ENCODE measurements around the gene TFIP11. TPM values are rescaled to one million over a fixed set of nuclear protein-coding genes. Genes with fewer than 3 reads are reported as not detected.

TFIP11 gene
- total RNA-seq, 1 experiment from 2014 or later: 26.9 TPM

DNA sequence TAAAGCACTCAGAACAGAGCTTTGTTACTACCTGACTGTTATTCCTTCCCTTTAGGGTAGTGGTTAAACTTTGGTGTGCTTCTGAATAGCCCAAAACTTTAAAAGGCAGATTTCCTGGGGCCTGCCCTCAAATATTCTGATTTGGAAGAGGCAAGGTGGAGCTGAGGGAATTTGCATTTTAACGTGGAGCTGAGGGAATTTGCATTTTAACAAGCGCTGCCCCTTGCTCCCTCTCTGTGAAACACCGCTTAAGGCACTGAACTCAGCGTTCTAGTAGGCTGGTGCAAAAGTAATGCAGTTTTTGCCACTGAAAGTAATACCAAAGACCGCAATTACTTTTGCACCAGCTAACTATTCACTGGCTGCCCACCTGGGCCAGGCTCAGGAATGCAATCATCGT, 42.7 kb upstream of the TFIP11 start:
- H3K9me3 Mint-ChIP-seq: no peaks in the 10 kb centered on the region
- no peaks in the 10 kb centered on the region for H3K36me3 Mint-ChIP-seq
- H3K27ac Mint-ChIP-seq: peak overlapping the region; percentile 95
- CTCF ChIA-PET: interaction anchor here (0.6 to 1.4 kb wide), 6 partner anchors 9 to 118 kb away, joined by 3 to 9 read pairs (median 5); no protein-coding TSS in a partner anchor
- no peak for DNase-seq (ENCODE audit: low spot score)
- no peak overlapping the region for H3K4me3 Mint-ChIP-seq
- H3K27me3 Mint-ChIP-seq (ENCODE audit: low read depth): no peaks in the 10 kb centered on the region
- no peak for TF ChIP-seq CBFB (CRISPR knock-in tag; IDR thresholded peaks at IDR 0.05; ENCODE audit: low read depth)
- no peak for TF ChIP-seq SMAD3 (CRISPR knock-in tag; IDR thresholded peaks at IDR 0.05; ENCODE audit: borderline replicate concordance)
- TF ChIP-seq, protein P1, sequence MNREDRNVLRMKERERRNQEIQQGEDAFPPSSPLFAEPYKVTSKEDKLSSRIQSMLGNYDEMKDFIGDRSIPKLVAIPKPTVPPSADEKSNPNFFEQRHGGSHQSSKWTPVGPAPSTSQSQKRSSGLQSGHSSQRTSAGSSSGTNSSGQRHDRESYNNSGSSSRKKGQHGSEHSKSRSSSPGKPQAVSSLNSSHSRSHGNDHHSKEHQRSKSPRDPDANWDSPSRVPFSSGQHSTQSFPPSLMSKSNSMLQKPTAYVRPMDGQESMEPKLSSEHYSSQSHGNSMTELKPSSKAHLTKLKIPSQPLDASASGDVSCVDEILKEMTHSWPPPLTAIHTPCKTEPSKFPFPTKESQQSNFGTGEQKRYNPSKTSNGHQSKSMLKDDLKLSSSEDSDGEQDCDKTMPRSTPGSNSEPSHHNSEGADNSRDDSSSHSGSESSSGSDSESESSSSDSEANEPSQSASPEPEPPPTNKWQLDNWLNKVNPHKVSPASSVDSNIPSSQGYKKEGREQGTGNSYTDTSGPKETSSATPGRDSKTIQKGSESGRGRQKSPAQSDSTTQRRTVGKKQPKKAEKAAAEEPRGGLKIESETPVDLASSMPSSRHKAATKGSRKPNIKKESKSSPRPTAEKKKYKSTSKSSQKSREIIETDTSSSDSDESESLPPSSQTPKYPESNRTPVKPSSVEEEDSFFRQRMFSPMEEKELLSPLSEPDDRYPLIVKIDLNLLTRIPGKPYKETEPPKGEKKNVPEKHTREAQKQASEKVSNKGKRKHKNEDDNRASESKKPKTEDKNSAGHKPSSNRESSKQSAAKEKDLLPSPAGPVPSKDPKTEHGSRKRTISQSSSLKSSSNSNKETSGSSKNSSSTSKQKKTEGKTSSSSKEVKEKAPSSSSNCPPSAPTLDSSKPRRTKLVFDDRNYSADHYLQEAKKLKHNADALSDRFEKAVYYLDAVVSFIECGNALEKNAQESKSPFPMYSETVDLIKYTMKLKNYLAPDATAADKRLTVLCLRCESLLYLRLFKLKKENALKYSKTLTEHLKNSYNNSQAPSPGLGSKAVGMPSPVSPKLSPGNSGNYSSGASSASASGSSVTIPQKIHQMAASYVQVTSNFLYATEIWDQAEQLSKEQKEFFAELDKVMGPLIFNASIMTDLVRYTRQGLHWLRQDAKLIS (CRISPR knock-in tag; IDR thresholded peaks at IDR 0.05; ENCODE audit: borderline replicate concordance): no peak
- no peak for TF ChIP-seq ZNF423 (CRISPR knock-in tag; IDR thresholded peaks at IDR 0.05)
- TF ChIP-seq ZMAT4 (CRISPR knock-in tag; IDR thresholded peaks at IDR 0.05): no peak
- TF ChIP-seq ATF3 (CRISPR knock-in tag; conservative IDR thresholded peaks at IDR 0.05): no peak
- ATAC-seq: peak; percentile 78
- peaks cover 88% of the 10 kb centered on the region for H3K4me1 Mint-ChIP-seq
- POLR2A ChIA-PET: interaction anchor here (0.7 to 1.6 kb wide), 3 partner anchors 9 to 106 kb away, joined by 3 read pairs; no protein-coding TSS in a partner anchor

DNA sequence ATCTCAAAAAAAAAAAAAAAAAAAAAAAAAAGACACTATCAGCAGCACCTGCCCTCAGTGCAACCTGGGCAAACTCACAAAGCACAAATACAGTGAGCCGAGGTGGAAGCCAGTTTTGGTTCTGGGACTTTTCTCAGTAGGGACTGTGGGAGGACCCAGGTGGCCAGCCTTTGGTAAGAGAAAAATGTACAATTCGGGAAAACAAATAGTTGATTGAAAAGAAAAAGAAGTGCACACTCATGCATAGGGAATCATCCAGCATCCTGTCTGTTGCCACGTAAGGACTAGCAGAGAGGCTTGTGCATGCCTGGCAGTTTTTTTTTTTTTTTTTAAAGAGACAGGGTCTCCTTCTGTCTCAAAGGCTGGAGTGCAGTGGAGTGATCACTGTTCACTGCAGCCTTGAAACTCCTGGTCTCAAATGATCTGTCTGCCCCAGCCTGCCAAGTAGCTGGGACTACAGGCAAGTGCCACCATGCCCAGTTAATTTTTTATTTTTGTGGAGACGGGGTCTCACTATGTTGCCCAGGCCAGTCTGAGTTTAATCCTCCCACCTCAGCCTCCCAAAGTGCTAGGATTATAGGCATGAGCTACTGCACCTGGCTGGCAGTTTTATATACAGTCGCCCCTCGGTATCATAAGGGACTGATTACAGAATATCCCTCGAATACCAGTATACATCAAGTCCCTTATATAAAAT, 40.9 kb upstream of the TFIP11 start:
- no peak overlapping the region for H3K4me3 Mint-ChIP-seq
- DNase-seq (ENCODE audit: low spot score) (no peak), ATAC-seq (no peak)
- H3K27ac Mint-ChIP-seq: peak overlapping the region; percentile 95
- no peaks in the 10 kb centered on the region for H3K9me3 Mint-ChIP-seq
- H3K27me3 Mint-ChIP-seq (ENCODE audit: low read depth): no peaks in the 10 kb centered on the region
- peak; percentile 95 for TF ChIP-seq ZNF121 (CRISPR knock-in tag; IDR thresholded peaks at IDR 0.05)
- no peak for TF ChIP-seq TP53 (CRISPR knock-in tag; IDR thresholded peaks at IDR 0.05)
- CTCF ChIA-PET: interaction anchor here (0.9 kb wide), 1 partner anchor 9 kb away, joined by 3 read pairs; no protein-coding TSS in a partner anchor
- H3K36me3 Mint-ChIP-seq: no peaks in the 10 kb centered on the region
- H3K4me1 Mint-ChIP-seq: peaks cover 83% of the 10 kb centered on the region
- POLR2A ChIA-PET: no interaction called here

DNA sequence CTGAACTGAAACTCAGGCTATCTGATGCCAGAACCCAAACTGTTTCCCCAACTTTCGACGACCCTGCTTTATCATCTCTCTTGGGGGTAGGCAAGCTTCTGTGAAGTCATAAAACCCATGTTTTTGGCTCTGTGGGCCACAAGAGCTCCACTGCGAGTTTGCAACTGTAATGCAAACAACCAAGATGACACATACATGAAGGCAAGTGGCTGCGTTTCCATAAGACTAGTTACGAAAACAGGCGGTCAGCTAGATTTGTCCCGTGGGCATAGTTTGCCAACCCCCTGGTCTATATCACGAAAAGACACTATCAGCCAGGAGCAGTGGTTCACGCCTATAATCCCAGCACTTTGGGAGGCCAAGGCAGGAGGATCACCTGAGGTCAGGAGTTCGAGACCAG, 40.2 kb upstream of the TFIP11 start:
- no peak for ATAC-seq
- Mint-ChIP-seq H3K27ac (peak overlapping the region; percentile 54; the same call in 1 of the 2 replicates), H3K4me1 (peaks cover 85% of the 10 kb centered on the region), H3K9me3 (no peaks in the 10 kb centered on the region), H3K4me3 (no peak overlapping the region), H3K36me3 (no peaks in the 10 kb centered on the region), H3K27me3 (ENCODE audit: low read depth) (no peaks in the 10 kb centered on the region)
- no peak for DNase-seq (ENCODE audit: low spot score)
- ChIA-PET POLR2A (no interaction called here), CTCF (no interaction called here)
- TF ChIP-seq, protein P2, sequence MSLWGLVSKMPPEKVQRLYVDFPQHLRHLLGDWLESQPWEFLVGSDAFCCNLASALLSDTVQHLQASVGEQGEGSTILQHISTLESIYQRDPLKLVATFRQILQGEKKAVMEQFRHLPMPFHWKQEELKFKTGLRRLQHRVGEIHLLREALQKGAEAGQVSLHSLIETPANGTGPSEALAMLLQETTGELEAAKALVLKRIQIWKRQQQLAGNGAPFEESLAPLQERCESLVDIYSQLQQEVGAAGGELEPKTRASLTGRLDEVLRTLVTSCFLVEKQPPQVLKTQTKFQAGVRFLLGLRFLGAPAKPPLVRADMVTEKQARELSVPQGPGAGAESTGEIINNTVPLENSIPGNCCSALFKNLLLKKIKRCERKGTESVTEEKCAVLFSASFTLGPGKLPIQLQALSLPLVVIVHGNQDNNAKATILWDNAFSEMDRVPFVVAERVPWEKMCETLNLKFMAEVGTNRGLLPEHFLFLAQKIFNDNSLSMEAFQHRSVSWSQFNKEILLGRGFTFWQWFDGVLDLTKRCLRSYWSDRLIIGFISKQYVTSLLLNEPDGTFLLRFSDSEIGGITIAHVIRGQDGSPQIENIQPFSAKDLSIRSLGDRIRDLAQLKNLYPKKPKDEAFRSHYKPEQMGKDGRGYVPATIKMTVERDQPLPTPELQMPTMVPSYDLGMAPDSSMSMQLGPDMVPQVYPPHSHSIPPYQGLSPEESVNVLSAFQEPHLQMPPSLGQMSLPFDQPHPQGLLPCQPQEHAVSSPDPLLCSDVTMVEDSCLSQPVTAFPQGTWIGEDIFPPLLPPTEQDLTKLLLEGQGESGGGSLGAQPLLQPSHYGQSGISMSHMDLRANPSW (CRISPR knock-in tag; conservative IDR thresholded peaks at IDR 0.05; ENCODE audit: low read depth): no peak
- TF ChIP-seq NR2C2 (CRISPR knock-in tag; IDR thresholded peaks at IDR 0.05) (no peak), ZNF671 (CRISPR knock-in tag; IDR thresholded peaks at IDR 0.05) (no peak), TP53 (CRISPR knock-in tag; IDR thresholded peaks at IDR 0.05) (no peak)
- TF ChIP-seq, protein P3, sequence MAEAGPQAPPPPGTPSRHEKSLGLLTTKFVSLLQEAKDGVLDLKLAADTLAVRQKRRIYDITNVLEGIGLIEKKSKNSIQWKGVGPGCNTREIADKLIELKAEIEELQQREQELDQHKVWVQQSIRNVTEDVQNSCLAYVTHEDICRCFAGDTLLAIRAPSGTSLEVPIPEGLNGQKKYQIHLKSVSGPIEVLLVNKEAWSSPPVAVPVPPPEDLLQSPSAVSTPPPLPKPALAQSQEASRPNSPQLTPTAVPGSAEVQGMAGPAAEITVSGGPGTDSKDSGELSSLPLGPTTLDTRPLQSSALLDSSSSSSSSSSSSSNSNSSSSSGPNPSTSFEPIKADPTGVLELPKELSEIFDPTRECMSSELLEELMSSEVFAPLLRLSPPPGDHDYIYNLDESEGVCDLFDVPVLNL (CRISPR knock-in tag; IDR thresholded peaks at IDR 0.05; ENCODE audit: borderline replicate concordance, low read depth): no peak
